Thyroid gland (tissue), 4 donors: Measurements from ENCODE around the gene DOP1A. TPM values are rescaled to one million over a fixed set of nuclear protein-coding genes. Genes with fewer than 3 reads are reported as not detected.

Experiments
- DNase-seq, 2 donors: peaks; one replicate each; pipeline ENCODE4 v3.0.0-alpha.2; 2019
- H3K27ac ChIP-seq, 3 donors: fragments of 200-600 bp; sonication (generic); 1 replicate in 2 of 3; 2 replicates in 1 of 3; pipeline ENCODE4 v1.5.1; 2016 to 2019; ENCODE audit warnings: mild to moderate bottlenecking in 1 of 3, moderate library complexity in 1 of 3
- H3K27me3 ChIP-seq: fragments of 200-600 bp; sonication (generic); one replicate; pipeline ENCODE4 v1.5.1; 2019
- H3K36me3 ChIP-seq, 2 donors: fragments of 200-600 bp; sonication (generic); one replicate each; pipeline ENCODE4 v1.5.1; 2016 to 2019
- H3K4me1 ChIP-seq, 2 donors: fragments of 200-600 bp; sonication (generic); one replicate each; pipeline ENCODE4 v1.5.1; 2017 to 2019
- H3K4me3 ChIP-seq, 3 donors: fragments of 200-600 bp; sonication (generic); replicated peaks in 1 of 3; 1 replicate in 2 of 3; 2 replicates in 1 of 3; pipeline ENCODE4 v1.5.1; 2016; ENCODE audit warnings: mild to moderate bottlenecking in 1 of 3
- H3K9me3 ChIP-seq: fragments of 200-600 bp; sonication (generic); one replicate; pipeline ENCODE4 v1.5.1; 2017
- POLR2A ChIP-seq, 2 donors: fragments of 450-650 bp; IDR thresholded peaks; one replicate each; pipeline ENCODE4 v1.6.1; 2017; ENCODE audit warnings: antibody characterized with exemption in 2 of 2, mild to moderate bottlenecking in 2 of 2, moderate library complexity in 1 of 2
- WGBS, 2 donors: methylation state at CpG; one replicate each; pipeline ENCODE4 v1.1.5; 2017; 5-methylcytosine and 5-hydroxymethylcytosine counted together
- intact Hi-C: fragments of 100-400 bp; cut with DNase I; formaldehyde crosslinking; loops from one replicate; pipeline ENCODE4 v1.15.1; 2023
- total RNA-seq, 4 donors: library from RNA; depleted of rRNA; stranded (reverse); fragments of >200 nt; gene quantifications; one replicate each; pipeline ENCODE4 v1.2.3, GENCODE V29; 2016
- TF ChIP-seq, protein P1 (sequence below), 6 experiments: fragments of 200-600 bp in 3 of 6; fragments of 450-650 bp in 3 of 6; sonication (generic) in 3 of 6; IDR thresholded peaks; one replicate each; pipeline ENCODE4 v1.5.1; 2016 to 2019; ENCODE audit warnings: antibody characterized with exemption in 6 of 6, mild to moderate bottlenecking in 2 of 6, inconsistent platforms in 1 of 6, moderate library complexity in 1 of 6

The DOP1A gene
- total RNA-seq, 4 donors from 2014 or later: 31.6 to 58.4 (median 54.2) TPM

DNA sequence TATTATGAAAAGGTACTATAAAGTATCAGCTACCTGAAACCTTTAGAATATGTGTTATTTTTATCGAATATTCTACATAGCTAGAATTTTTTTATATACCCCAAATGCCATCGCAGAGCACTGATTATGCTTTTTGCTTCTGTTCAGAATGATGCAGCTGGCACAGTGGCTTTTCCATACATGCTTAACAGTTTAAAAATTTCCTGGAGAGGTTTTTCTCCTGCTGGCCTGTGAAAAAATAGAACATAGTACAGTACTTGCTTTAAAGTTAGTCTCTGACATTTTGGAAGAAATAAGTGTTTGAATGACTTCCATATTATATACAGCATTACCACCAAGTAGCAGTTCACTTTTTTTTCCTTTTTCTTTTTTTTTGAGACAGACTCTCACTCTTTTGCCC, 5.3 kb downstream of the DOP1A start:
- Histone ChIP-seq H3K27ac (no peak overlapping the region), H3K4me1 (peaks cover 18 to 25% of the 10 kb centered on the region in 2 donors), H3K9me3 (no peaks in the 10 kb centered on the region), H3K36me3 (no peaks in the 10 kb centered on the region), H3K27me3 (no peaks in the 10 kb centered on the region), H3K4me3 (no peak overlapping the region)
- intact Hi-C loops: no loop called here
- TF ChIP-seq, protein P1, sequence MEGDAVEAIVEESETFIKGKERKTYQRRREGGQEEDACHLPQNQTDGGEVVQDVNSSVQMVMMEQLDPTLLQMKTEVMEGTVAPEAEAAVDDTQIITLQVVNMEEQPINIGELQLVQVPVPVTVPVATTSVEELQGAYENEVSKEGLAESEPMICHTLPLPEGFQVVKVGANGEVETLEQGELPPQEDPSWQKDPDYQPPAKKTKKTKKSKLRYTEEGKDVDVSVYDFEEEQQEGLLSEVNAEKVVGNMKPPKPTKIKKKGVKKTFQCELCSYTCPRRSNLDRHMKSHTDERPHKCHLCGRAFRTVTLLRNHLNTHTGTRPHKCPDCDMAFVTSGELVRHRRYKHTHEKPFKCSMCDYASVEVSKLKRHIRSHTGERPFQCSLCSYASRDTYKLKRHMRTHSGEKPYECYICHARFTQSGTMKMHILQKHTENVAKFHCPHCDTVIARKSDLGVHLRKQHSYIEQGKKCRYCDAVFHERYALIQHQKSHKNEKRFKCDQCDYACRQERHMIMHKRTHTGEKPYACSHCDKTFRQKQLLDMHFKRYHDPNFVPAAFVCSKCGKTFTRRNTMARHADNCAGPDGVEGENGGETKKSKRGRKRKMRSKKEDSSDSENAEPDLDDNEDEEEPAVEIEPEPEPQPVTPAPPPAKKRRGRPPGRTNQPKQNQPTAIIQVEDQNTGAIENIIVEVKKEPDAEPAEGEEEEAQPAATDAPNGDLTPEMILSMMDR (IDR thresholded peaks at IDR 0.05): no peak
- no peak for TF ChIP-seq POLR2A (IDR thresholded peaks at IDR 0.05)
- DNase-seq: no peak
- WGBS, 2 donors: 90 to 94% methylated on average over 2 of the region's 2 CpGs

DNA sequence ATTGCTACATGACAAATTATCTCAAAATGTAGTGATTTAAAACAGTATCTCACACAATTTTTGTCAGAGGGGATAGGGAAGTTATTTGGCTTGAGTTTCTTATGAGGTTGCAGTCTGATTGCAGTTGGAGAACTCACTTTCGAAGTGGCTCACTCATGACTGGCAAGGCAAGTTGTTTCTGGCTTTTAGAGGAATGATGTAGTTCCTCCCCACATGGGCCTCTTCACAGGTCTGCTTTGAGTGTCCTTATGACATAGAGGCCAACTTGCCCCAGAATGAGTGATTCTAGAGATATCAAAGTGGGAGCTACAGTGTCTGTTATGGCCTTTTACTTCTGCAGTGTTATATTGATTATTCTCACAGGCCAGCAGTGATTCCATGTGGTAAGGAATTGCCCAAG, 6.1 kb downstream of the DOP1A start:
- no peak overlapping the region for H3K4me3 ChIP-seq
- intact Hi-C loops: no loop called here
- 50 to 62% methylated on average over 1 of the region's 1 CpG for WGBS, 2 donors
- no peak overlapping the region for H3K27ac ChIP-seq
- H3K27me3 ChIP-seq: no peaks in the 10 kb centered on the region
- peaks cover 18 to 21% of the 10 kb centered on the region in 2 donors for H3K4me1 ChIP-seq
- no peak for DNase-seq
- no peaks in the 10 kb centered on the region for H3K36me3 ChIP-seq
- no peaks in the 10 kb centered on the region for H3K9me3 ChIP-seq
- TF ChIP-seq, protein P1 (IDR thresholded peaks at IDR 0.05): no peak
- TF ChIP-seq POLR2A (IDR thresholded peaks at IDR 0.05): no peak

DNA sequence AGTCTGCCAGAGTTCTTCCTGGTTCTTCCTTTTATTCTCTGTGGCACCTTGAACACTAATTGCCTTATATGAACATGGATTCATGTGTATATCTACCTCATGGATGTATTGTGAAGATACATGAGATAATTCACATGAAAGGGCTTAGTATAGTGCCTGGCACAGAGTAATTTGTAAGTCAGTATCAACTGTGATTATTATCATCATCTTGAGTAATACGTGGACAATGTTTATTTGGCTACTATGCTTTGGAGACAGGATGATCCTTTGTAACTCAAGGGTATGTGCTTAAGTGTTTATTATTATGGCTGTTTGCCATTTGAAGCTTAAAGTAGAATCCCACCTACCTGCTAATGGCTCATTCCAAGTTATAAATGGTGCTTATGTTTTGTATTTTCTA, 16.0 kb downstream of the DOP1A start:
- DNase-seq: no peak
- H3K4me3 ChIP-seq: no peak overlapping the region
- no peaks in the 10 kb centered on the region for H3K9me3 ChIP-seq
- H3K27me3 ChIP-seq: no peaks in the 10 kb centered on the region
- H3K4me1 ChIP-seq: no peaks in the 10 kb centered on the region
- TF ChIP-seq, protein P1 (IDR thresholded peaks at IDR 0.05): no peak
- TF ChIP-seq POLR2A (IDR thresholded peaks at IDR 0.05): no peak
- no peak overlapping the region for H3K27ac ChIP-seq
- 39 to 46% methylated on average over 1 of the region's 1 CpG for WGBS, 2 donors
- intact Hi-C loops: loop anchor here (10.0 kb wide), 1 partner anchor 51 kb away; no protein-coding TSS in a partner anchor
- H3K36me3 ChIP-seq: no peaks in the 10 kb centered on the region

DNA sequence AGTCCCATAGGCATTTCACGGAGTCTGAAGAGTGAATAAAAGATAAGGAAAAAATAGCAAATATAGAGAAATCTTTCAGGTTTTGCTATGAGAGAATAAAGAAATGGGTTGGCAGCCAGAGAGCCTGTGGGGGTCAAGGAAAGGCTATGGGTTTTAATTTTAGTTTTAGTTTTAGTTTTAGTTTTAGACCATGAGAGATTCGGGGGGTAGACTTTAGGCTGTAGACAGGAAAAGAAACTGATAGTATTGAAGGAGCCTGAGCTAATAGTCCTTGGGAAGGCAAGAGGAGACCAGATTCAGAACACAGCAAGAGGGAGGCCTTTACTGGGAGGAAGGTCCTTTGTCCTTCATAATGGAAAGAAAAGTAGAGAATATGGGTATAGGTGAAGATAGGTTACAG, 19.3 kb downstream of the DOP1A start:
- H3K9me3 ChIP-seq: no peaks in the 10 kb centered on the region
- H3K27me3 ChIP-seq: no peaks in the 10 kb centered on the region
- H3K36me3 ChIP-seq: no peaks in the 10 kb centered on the region
- DNase-seq: no peak
- 80 to 92% methylated on average over 2 of the region's 2 CpGs for WGBS, 2 donors
- no peak overlapping the region for H3K4me3 ChIP-seq
- TF ChIP-seq POLR2A (IDR thresholded peaks at IDR 0.05): no peak
- TF ChIP-seq, protein P1 (IDR thresholded peaks at IDR 0.05): no peak
- H3K4me1 ChIP-seq: no peaks in the 10 kb centered on the region
- H3K27ac ChIP-seq: no peak overlapping the region
- intact Hi-C loops: loop anchor here (10.0 kb wide), 1 partner anchor 48 kb away; no protein-coding TSS in a partner anchor

DNA sequence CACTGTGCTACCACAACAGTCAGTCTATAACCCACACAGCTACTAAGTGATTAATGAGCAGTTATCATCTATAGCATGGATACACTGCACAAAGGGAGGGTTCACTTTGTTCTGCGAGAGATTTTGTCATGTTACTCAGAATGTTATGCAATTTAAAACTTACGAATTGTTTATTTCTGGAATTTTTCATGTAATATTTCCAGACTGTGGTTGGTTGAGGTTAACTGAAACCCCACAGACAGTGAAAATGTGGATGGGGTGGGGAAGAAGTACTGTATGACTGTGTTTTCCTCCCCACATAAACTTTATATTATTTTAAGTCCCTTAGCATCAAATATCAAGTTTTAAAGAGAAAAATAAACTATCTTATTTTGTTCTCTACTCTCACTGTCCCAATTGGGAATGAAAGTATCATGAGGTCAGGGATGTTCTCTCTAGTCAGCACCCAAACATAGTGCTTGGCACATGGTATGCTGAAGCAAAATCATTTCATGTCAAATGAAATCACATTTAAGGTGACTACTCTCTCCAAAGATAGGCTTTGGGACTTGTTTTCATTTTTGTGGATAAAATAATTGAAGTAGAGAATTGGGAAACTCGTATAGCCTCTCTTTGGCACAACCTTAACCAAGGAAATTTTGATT, 25.4 kb downstream of the DOP1A start:
- no peak overlapping the region for H3K4me3 ChIP-seq
- no peaks in the 10 kb centered on the region for H3K27me3 ChIP-seq
- DNase-seq: no peak
- peaks cover 7 to 10% of the 10 kb centered on the region in 2 donors for H3K4me1 ChIP-seq
- no peak overlapping the region for H3K27ac ChIP-seq
- 85 to 87% methylated on average over 3 of the region's 3 CpGs for WGBS, 2 donors
- intact Hi-C loops: no loop called here
- TF ChIP-seq, protein P1 (IDR thresholded peaks at IDR 0.05): no peak
- TF ChIP-seq POLR2A (IDR thresholded peaks at IDR 0.05): no peak
- no peaks in the 10 kb centered on the region for H3K36me3 ChIP-seq
- no peaks in the 10 kb centered on the region for H3K9me3 ChIP-seq
